CD4-positive, CD25-positive, alpha-beta regulatory T cell (primary cell): ENCODE data around the gene ACADS. TPM values are rescaled to one million over a fixed set of nuclear protein-coding genes. Genes with fewer than 3 reads are reported as not detected.

Source experiments
- ATAC-seq, 2 donors: fragments of 150-1000 bp; cut with Tn5 transposase; one replicate each; pipeline ENCODE4 v1.10.0; 2021; ENCODE audit warnings: low read depth in 2 of 2, moderate number of reproducible peaks in 2 of 2, moderate library complexity in 1 of 2
- DNase-seq, 3 donors: peaks; one replicate each; pipeline versions ENCODE4 v3.0.0 to v3.0.0-alpha.2; 2012 to 2022; ENCODE audit warnings: mixed read lengths in 1 of 3
- H3K27ac ChIP-seq: one replicate; pipeline ENCODE4 v1.7.0; 2013; ENCODE audit warnings: mild to moderate bottlenecking, low read length; ENCODE audit not compliant: insufficient read depth, poor library complexity, severe bottlenecking
- H3K27me3 ChIP-seq: one replicate; pipeline ENCODE4 v1.7.0; 2013; ENCODE audit warnings: low read length; ENCODE audit not compliant: control insufficient read depth, insufficient read depth
- H3K36me3 ChIP-seq: one replicate; pipeline ENCODE4 v1.7.0; 2013; ENCODE audit warnings: mild to moderate bottlenecking, low read length, moderate library complexity; ENCODE audit not compliant: control insufficient read depth, insufficient read depth
- H3K4me1 ChIP-seq: 2 replicates; pipeline ENCODE4 v1.7.0; 2013; ENCODE audit warnings: mild to moderate bottlenecking, low read length; ENCODE audit not compliant: insufficient read depth, control insufficient read depth, poor library complexity, severe bottlenecking
- H3K4me3 ChIP-seq: one replicate; pipeline ENCODE4 v1.7.0; 2013; ENCODE audit warnings: low read depth, mild to moderate bottlenecking, low read length, moderate library complexity
- H3K9me3 ChIP-seq, 2 experiments: 1 replicate in 1 of 2; 2 replicates in 1 of 2; pipeline ENCODE4 v1.7.0; 2013; ENCODE audit warnings: low read length in 2 of 2, mild to moderate bottlenecking in 1 of 2, moderate library complexity in 1 of 2; ENCODE audit not compliant: control insufficient read depth in 2 of 2
- H3K27ac Mint-ChIP-seq, 3 donors: one replicate each; pipeline ENCODE4 v1.8.0; 2020 to 2022; ENCODE audit warnings: mild to moderate bottlenecking in 3 of 3, mixed read lengths in 3 of 3, moderate library complexity in 2 of 3
- H3K27me3 Mint-ChIP-seq: one replicate; pipeline ENCODE4 v1.8.0; 2022; ENCODE audit warnings: mild to moderate bottlenecking, mixed read lengths
- H3K36me3 Mint-ChIP-seq: one replicate; pipeline ENCODE4 v1.8.0; 2020; ENCODE audit warnings: mixed read lengths
- H3K4me1 Mint-ChIP-seq, 4 donors: one replicate each; pipeline ENCODE4 v1.8.0; 2020 to 2022; ENCODE audit warnings: mixed read lengths in 4 of 4, mild to moderate bottlenecking in 1 of 4
- H3K4me3 Mint-ChIP-seq, 4 donors: one replicate each; pipeline ENCODE4 v1.8.0; 2020 to 2022; ENCODE audit warnings: mild to moderate bottlenecking in 4 of 4, mixed read lengths in 4 of 4, moderate library complexity in 3 of 4
- H3K9me3 Mint-ChIP-seq, 7 donors: one replicate each; pipeline ENCODE4 v1.8.0; 2020 to 2022; ENCODE audit warnings: mixed read lengths in 7 of 7, mild to moderate bottlenecking in 3 of 7, moderate library complexity in 2 of 7
- polyA plus RNA-seq, 4 donors: library from polyadenylated mRNA; unstranded; fragments of 300-500 nt; fragmentation: Illumina TruSeq; gene quantifications; one replicate each; pipeline ENCODE4 v1.2.3, GENCODE V29; 2021
- total RNA-seq: library from RNA; stranded (reverse); gene quantifications from one replicate; pipeline ENCODE4 v1.2.3, GENCODE V29; 2022

Gene ACADS
- total and polyA plus RNA-seq, 5 donors from 2014 or later: 10.9 to 29.8 (median 26.6) TPM

DNA sequence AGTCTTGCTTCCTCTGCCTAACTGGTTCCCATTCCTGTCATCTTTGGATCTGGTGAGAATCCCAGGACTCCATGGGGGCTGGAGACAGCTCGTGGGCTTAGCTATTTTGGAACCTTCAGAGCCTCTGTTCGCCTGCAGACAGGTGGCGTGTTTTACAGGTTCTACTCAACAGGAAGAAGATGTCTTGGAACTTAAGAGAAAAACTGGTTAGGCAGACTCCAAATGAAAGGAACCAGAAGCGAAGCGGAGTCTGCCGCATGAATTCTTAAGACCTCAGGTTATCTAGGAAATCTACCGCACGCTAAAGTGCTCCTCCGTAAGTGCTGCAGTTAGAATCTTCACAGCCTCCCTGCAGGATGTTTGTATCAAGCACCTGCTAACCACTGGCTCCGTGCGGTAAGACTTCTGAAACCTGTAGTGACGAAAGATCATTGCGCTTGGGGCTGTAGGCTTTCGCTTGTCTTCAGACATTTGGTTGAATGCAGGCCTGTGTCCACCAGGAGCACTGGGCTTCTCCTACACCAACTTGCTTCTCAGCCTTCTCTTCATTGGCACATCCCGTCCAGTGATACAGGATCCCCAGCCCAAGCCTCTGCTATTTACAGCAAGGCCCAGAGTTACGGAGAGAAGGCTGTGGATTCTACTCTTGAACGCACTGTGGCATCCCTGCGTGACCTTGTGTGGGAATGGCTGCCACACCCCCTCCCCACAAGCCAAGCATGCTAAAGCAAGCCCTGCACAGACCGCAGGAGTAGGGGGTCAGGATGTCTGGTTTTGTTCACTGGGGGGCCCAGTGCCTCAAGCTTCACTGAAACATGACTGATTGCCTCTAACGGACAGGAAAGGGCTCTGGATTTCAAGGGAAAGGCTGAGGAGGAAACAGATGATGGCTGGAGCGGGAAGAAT lies 35.0 kb downstream of the ACADS start:
- ATAC-seq: peak in 1 of 2 donors; percentile 37
- Histone ChIP-seq H3K27ac (no peak overlapping the region), H3K4me3 (no peak overlapping the region)

DNA sequence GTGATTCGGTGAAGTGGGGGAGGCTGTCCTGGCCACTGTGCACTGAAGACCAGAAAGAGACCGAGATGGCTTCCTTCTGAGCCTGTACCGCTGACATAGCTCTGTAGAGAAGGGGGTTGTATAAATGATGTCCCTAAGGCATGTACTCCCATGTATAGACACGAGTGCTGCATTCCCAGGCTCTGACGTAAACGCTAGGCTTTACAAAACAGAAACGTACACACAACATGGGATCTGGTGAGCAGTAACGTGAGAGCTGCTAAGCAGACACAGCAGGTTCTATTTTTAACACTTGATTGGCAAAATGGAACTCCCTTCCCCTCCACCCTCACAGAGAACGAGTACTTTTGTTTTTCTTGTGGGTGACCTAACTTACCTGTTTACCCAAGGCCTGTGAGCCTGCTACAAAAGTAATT lies 35.9 kb downstream of the ACADS start:
- peaks cover 39% of the 10 kb centered on the region for H3K36me3 Mint-ChIP-seq
- peak overlapping the region in 1 of 3 donors; percentile 31 for H3K27ac Mint-ChIP-seq
- peaks cover 0 to 11% (median 7%) of the 10 kb centered on the region in 4 donors for H3K4me1 Mint-ChIP-seq
- H3K36me3 ChIP-seq: peaks cover 48% of the 10 kb centered on the region
- H3K9me3 Mint-ChIP-seq: peaks cover 0 to 3% (median 0%) of the 10 kb centered on the region in 7 donors
- H3K4me3 Mint-ChIP-seq: no peak overlapping the region
- H3K27me3 ChIP-seq: no peaks in the 10 kb centered on the region
- ATAC-seq: no peak
- no peak overlapping the region for H3K4me3 ChIP-seq
- no peak for DNase-seq
- H3K27ac ChIP-seq: no peak overlapping the region
- no peaks in the 10 kb centered on the region for H3K9me3 ChIP-seq
- H3K4me1 ChIP-seq: no peaks in the 10 kb centered on the region
- H3K27me3 Mint-ChIP-seq: no peaks in the 10 kb centered on the region

More for the DNA sequence above, 35.0 kb downstream of the ACADS start:
- peak in 2 of 3 donors; percentile 14 to 65 for DNase-seq
- peak overlapping the region in 1 of 4 donors; percentile 19 for H3K4me3 Mint-ChIP-seq
- H3K27me3 ChIP-seq: no peaks in the 10 kb centered on the region
- peaks cover 0 to 11% (median 7%) of the 10 kb centered on the region in 4 donors for H3K4me1 Mint-ChIP-seq
- no peaks in the 10 kb centered on the region for H3K4me1 ChIP-seq
- peak overlapping the region in 2 of 3 donors; percentile 9 to 23 for H3K27ac Mint-ChIP-seq
- H3K9me3 ChIP-seq: no peaks in the 10 kb centered on the region
- peaks cover 39% of the 10 kb centered on the region for H3K36me3 ChIP-seq
- H3K9me3 Mint-ChIP-seq: peaks cover 0 to 3% (median 0%) of the 10 kb centered on the region in 7 donors
- H3K36me3 Mint-ChIP-seq: peaks cover 30% of the 10 kb centered on the region
- H3K27me3 Mint-ChIP-seq: no peaks in the 10 kb centered on the region

DNA sequence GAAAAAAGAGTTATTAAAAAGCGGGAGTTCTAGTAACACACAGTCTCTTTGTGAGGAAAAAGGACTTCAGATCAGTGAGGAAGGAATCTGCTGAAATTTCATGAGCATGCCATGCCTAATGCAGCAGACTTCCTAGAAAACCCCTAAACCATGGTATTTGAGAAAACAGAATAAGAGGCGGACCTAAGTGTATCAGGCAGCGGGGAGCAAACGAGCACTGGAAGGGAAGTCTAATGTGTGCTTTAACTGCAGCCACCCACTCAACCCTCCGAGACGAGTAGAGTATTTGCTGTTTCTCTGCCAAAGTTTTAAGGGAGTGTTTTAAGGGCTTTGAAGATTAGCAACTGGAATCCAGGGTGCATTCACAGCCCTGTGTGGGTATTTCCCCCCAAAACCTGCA lies 36.5 kb downstream of the ACADS start:
- Histone ChIP-seq H3K36me3 (peaks cover 54% of the 10 kb centered on the region), H3K4me1 (no peaks in the 10 kb centered on the region), H3K27me3 (no peaks in the 10 kb centered on the region), H3K27ac (no peak overlapping the region), H3K4me3 (no peak overlapping the region), H3K9me3 (no peaks in the 10 kb centered on the region)
- Mint-ChIP-seq H3K4me1 (peaks cover 0 to 11% (median 7%) of the 10 kb centered on the region in 4 donors), H3K4me3 (no peak overlapping the region), H3K9me3 (peaks cover 0 to 3% (median 0%) of the 10 kb centered on the region in 7 donors), H3K36me3 (peaks cover 45% of the 10 kb centered on the region), H3K27ac (peak overlapping the region in 1 of 3 donors; percentile 31), H3K27me3 (no peaks in the 10 kb centered on the region)
- DNase-seq: no peak
- ATAC-seq: no peak

DNA sequence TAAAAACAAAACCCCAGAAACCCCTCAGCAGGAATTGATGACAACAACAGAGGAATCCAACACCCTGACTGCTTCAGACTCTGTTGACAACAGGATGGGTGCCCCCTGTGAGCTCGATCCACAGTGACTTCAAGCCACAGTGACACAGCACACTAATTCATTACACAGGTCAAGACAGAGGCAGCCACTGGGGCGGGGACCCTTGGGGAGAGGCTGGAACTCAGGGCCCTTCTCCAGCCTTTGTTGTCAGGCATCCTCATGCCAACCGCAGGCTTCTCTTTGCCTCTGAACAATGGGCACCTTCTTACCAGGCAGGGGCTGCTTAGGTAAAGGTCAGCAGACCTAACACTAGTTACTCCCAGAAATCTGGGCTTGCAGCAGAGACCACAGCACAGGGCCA lies 37.6 kb downstream of the ACADS start:
- Mint-ChIP-seq H3K27ac (peak overlapping the region in 1 of 3 donors; percentile 89), H3K4me3 (no peak overlapping the region), H3K36me3 (peaks cover 50% of the 10 kb centered on the region), H3K27me3 (no peaks in the 10 kb centered on the region), H3K9me3 (peaks cover 0 to 3% (median 0%) of the 10 kb centered on the region in 7 donors), H3K4me1 (peaks cover 0 to 11% (median 7%) of the 10 kb centered on the region in 4 donors)
- DNase-seq (no peak), ATAC-seq (no peak)
- H3K9me3 ChIP-seq: no peaks in the 10 kb centered on the region
- H3K36me3 ChIP-seq: peaks cover 65% of the 10 kb centered on the region
- no peak overlapping the region for H3K4me3 ChIP-seq
- no peaks in the 10 kb centered on the region for H3K4me1 ChIP-seq
- no peak overlapping the region for H3K27ac ChIP-seq
- H3K27me3 ChIP-seq: no peaks in the 10 kb centered on the region

DNA sequence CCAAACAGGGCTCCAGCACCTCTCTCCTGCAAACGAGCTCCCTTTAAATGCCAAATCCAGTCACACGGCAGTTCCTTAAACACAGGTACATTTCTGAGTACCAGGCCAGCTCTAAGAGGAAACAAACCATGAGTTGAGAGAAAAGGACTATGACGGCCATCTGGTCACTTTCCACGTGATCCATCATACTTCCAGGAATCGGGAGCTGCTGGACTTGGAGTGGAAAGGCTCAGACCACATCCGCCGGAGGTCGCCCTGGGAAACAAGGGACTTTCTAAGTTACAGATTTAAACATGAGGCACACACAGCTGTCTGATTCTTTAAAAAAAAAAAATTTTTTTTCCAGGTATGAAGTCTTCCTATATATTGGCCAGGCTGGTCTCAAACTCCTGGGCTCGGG lies 39.2 kb downstream of the ACADS start:
- Mint-ChIP-seq H3K4me1 (peaks cover 0 to 11% (median 7%) of the 10 kb centered on the region in 4 donors), H3K27ac (no peak overlapping the region), H3K4me3 (no peak overlapping the region), H3K36me3 (peaks cover 59% of the 10 kb centered on the region), H3K27me3 (no peaks in the 10 kb centered on the region), H3K9me3 (peaks cover 0 to 3% (median 0%) of the 10 kb centered on the region in 7 donors)
- Histone ChIP-seq H3K27me3 (no peaks in the 10 kb centered on the region), H3K36me3 (peaks cover 77% of the 10 kb centered on the region), H3K9me3 (no peaks in the 10 kb centered on the region), H3K27ac (no peak overlapping the region), H3K4me1 (no peaks in the 10 kb centered on the region), H3K4me3 (no peak overlapping the region)
- DNase-seq (no peak), ATAC-seq (no peak)

DNA sequence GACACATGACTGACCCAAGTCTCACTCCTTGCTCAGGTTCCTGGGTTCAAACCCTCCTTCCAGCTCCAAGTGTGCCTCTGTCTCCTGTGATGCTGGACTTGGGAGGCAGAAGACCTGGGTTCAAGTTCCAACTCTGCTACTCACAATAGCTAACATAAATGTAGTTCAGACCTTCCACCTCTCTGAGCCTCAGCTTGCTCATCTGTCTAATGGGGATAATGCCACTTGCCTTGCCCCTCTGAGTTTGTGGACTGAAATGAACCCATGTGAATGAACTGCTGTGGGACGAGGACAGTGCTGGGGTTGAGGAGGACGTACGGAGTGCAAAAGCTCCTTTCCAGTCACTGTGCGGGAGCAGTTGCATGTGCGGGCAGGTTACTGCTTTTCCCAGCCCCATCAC lies 40.9 kb downstream of the ACADS start:
- Mint-ChIP-seq H3K4me1 (peaks cover 0 to 3% (median 1%) of the 10 kb centered on the region in 4 donors), H3K27ac (peak overlapping the region in 1 of 3 donors; percentile 5), H3K36me3 (peaks cover 58% of the 10 kb centered on the region), H3K4me3 (no peak overlapping the region), H3K27me3 (no peaks in the 10 kb centered on the region), H3K9me3 (peaks cover 0 to 1% (median 0%) of the 10 kb centered on the region in 7 donors)
- Histone ChIP-seq H3K4me1 (no peaks in the 10 kb centered on the region), H3K9me3 (no peaks in the 10 kb centered on the region), H3K4me3 (no peak overlapping the region), H3K36me3 (peaks cover 86% of the 10 kb centered on the region), H3K27me3 (no peaks in the 10 kb centered on the region), H3K27ac (no peak overlapping the region)
- ATAC-seq (no peak), DNase-seq (no peak)

DNA sequence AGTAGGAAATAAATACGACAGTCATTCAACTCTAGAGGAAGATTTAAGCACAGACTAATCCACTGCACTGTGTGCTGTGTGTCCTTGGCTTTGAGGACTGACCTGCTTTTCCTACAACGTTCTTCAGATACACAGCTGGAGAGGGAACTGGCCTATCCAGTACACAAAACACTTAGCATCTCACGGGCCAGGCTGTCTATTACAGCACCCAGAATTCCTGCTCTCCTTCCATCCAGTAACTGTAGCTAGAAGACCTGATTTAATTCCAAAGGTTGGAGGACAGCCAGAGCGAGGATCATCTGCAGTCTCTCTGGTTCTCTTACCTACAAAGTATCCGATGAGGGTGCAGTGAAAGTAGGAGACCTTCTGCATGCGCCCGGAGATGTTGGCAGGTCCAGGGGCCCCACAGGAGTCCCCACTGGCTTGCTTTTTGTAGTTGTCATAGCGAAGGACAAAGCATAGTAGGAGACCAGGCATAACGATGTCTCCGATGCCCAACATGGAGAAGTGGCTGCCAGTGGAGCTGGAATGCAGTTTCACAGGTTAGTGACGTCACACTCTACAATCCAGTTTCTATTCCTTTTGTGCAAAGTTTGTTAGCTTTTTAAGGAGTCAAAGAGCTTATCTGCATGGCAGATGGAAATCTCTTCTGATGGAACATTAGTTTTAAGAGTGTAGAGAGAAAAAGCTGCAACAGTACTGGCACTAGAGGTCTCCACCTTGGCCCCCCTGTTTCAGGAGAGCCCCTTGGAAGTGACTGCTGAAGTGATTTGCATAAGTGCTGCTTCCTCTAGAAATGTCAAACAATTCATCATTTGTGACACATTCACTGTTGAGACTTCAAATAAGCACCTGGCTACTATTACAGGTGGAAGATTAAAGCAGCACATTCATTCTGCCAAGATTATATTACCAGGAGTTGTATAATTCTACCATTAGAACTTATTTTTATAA lies 41.7 kb downstream of the ACADS start:
- no peaks in the 10 kb centered on the region for H3K4me1 ChIP-seq
- H3K9me3 ChIP-seq: no peaks in the 10 kb centered on the region
- Mint-ChIP-seq H3K27ac (no peak overlapping the region), H3K9me3 (peaks cover 0 to 1% (median 0%) of the 10 kb centered on the region in 7 donors), H3K4me1 (no peaks in the 10 kb centered on the region), H3K27me3 (no peaks in the 10 kb centered on the region), H3K36me3 (peaks cover 53% of the 10 kb centered on the region), H3K4me3 (no peak overlapping the region)
- no peak for ATAC-seq
- H3K36me3 ChIP-seq: peaks cover 84% of the 10 kb centered on the region
- no peaks in the 10 kb centered on the region for H3K27me3 ChIP-seq
- DNase-seq: no peak
- H3K27ac ChIP-seq: no peak overlapping the region
- H3K4me3 ChIP-seq: no peak overlapping the region
